Effector CD8-positive, alpha-beta T cell (primary cell): ENCODE results near the gene RASAL2.

Source experiments
- DNase-seq: peaks from one replicate; lab custom pipeline; 2025; lab: John Stamatoyannopoulos, UW

The RASAL2 gene

GRCh38 chr1:178458203-178458602 is 364.3 kb downstream of the RASAL2 start:
- DNase-seq: no peak

GRCh38 chr1:178461104-178461503 is 367.2 kb downstream of the RASAL2 start:
- DNase-seq: no peak

GRCh38 chr1:178461701-178462100 is 367.8 kb downstream of the RASAL2 start:
- no peak for DNase-seq

- no peak for DNase-seq
Observed at GRCh38 chr1:178464141-178464540, 370.2 kb downstream of the RASAL2 start.

- no peak for DNase-seq
Observed at GRCh38 chr1:178464566-178464965, 370.7 kb downstream of the RASAL2 start.

GRCh38 chr1:178465011-178465410 is 371.1 kb downstream of the RASAL2 start:
- no peak for DNase-seq

GRCh38 chr1:178467837-178468236 is 373.9 kb downstream of the RASAL2 start:
- no peak for DNase-seq

GRCh38 chr1:178470411-178470960 is 376.6 kb downstream of the RASAL2 start:
- DNase-seq: no peak

GRCh38 chr1:178472531-178472930 is 378.6 kb downstream of the RASAL2 start:
- DNase-seq: no peak

- no peak for DNase-seq
Observed at GRCh38 chr1:178477373-178477772, 383.5 kb downstream of the RASAL2 start.

GRCh38 chr1:178477841-178478240 is 383.9 kb downstream of the RASAL2 start:
- no peak for DNase-seq

- no peak for DNase-seq
Observed at GRCh38 chr1:178483251-178483957, 389.5 kb downstream of the RASAL2 start.

- no peak for DNase-seq
Observed at GRCh38 chr1:178484698-178485225, 390.9 kb downstream of the RASAL2 start.

GRCh38 chr1:178485541-178485981 is 391.7 kb downstream of the RASAL2 start:
- no peak for DNase-seq

GRCh38 chr1:178486100-178487069 is 392.5 kb downstream of the RASAL2 start:
- no peak for DNase-seq

- no peak for DNase-seq
Observed at GRCh38 chr1:178487070-178487615, 393.2 kb downstream of the RASAL2 start.

- DNase-seq: no peak
Observed at GRCh38 chr1:178488393-178488792, 394.5 kb downstream of the RASAL2 start.

GRCh38 chr1:178489399-178489798 is 395.5 kb downstream of the RASAL2 start:
- DNase-seq: no peak

GRCh38 chr1:178490136-178490535 is 396.2 kb downstream of the RASAL2 start:
- no peak for DNase-seq

- DNase-seq: no peak
Observed at GRCh38 chr1:178490967-178491366, 397.1 kb downstream of the RASAL2 start.

GRCh38 chr1:178491721-178492120 is 397.8 kb downstream of the RASAL2 start:
- DNase-seq: no peak

GRCh38 chr1:178492341-178492740 is 398.4 kb downstream of the RASAL2 start:
- no peak for DNase-seq
